Adrenal gland (tissue), 12 donors: ENCODE data around the gene ZNF521. TPM values are rescaled to one million over a fixed set of nuclear protein-coding genes. Genes with fewer than 3 reads are reported as not detected.
A peak's percentile ranks its signal among the peaks of the same experiment; 100 is the strongest.

Experiments
- DNase-seq, 7 donors: peaks; one replicate each; pipeline ENCODE4 v3.0.0-alpha.2; 2019 to 2020
- H3K27ac ChIP-seq, 5 donors: fragments of 200-600 bp; sonication (generic) in 4 of 5; 1 replicate in 3 of 5; 2 replicates in 2 of 5; pipeline versions ENCODE4 v1.5.1 to v1.8.0; 2016 to 2020; ENCODE audit warnings: mild to moderate bottlenecking in 1 of 5
- H3K27me3 ChIP-seq: fragments of 200-600 bp; 2 replicates; pipeline ENCODE4 v1.8.0; 2021
- H3K36me3 ChIP-seq, 2 donors: fragments of 200-600 bp; replicated peaks in 1 of 2; 1 replicate in 1 of 2; 2 replicates in 1 of 2; pipeline versions ENCODE4 v1.5.1 to v1.8.0; 2018 to 2022
- H3K4me1 ChIP-seq, 2 donors: fragments of 200-600 bp; replicated peaks in 1 of 2; 1 replicate in 1 of 2; 2 replicates in 1 of 2; pipeline versions ENCODE4 v1.5.1 to v1.8.0; 2018 to 2021
- H3K4me3 ChIP-seq, 4 donors: fragments of 200-600 bp; sonication (generic) in 3 of 4; one replicate each; pipeline ENCODE4 v1.5.1; 2016 to 2018
- H3K9me3 ChIP-seq, 3 donors: fragments of 200-600 bp; sonication (generic) in 1 of 3; replicated peaks in 1 of 3; 1 replicate in 2 of 3; 2 replicates in 1 of 3; pipeline versions ENCODE4 v1.5.1 to v1.8.0; 2016 to 2021
- CTCF ChIP-seq, 6 experiments: fragments of 450-650 bp in 4 of 6; fragments of 200-600 bp in 2 of 6; sonication (generic) in 1 of 6; IDR thresholded peaks; 1 replicate in 5 of 6; 2 replicates in 1 of 6; pipeline versions ENCODE4 v1.5.1 to v1.8.0; 2016 to 2021; ENCODE audit warnings: antibody characterized with exemption in 6 of 6, mild to moderate bottlenecking in 2 of 6, moderate library complexity in 1 of 6
- POLR2A ChIP-seq, 2 donors: fragments of 450-650 bp; IDR thresholded peaks; one replicate each; pipeline ENCODE4 v1.6.1; 2017; ENCODE audit warnings: antibody characterized with exemption in 2 of 2, mild to moderate bottlenecking in 2 of 2, moderate library complexity in 1 of 2
- WGBS, 4 donors: extraction: QIAGEN DNeasy Blood & Tissue Kit in 2 of 4; methylation state at CpG; one replicate each; pipeline versions ENCODE4 v1.1.5 to v1.1.7; 2013 to 2017; 5-methylcytosine and 5-hydroxymethylcytosine counted together
- intact Hi-C, 2 donors: fragments of 100-400 bp; cut with DNase I; formaldehyde crosslinking; loops; one replicate each; pipeline versions ENCODE4 v1.14.1 to v1.15.0; 2022 to 2023
- polyA plus RNA-seq, 3 donors: library from polyadenylated mRNA; stranded (reverse); fragments of 200-250 nt in 2 of 3; fragments of 350-450 nt in 1 of 3; fragmentation: Illumina TruSeq in 1 of 3; extraction: RNeasy Lipid Tissue Mini Kit (QIAGEN cat#74804) in 1 of 3; gene quantifications; one replicate each; pipeline ENCODE4 v1.2.3, GENCODE V29; 2013 to 2014
- total RNA-seq, 9 donors: library from RNA; depleted of rRNA in 4 of 9; stranded (reverse); fragments of >200 nt in 4 of 9; fragments of 120-200 nt in 1 of 9; fragmentation: NEBNext Ultra II Directional in 1 of 9; extraction: Animal tissue kit (Norgen Biotek cat#: 25700) in 1 of 9; gene quantifications; one replicate each; pipeline versions ENCODE4 v1.1.0 to v1.2.4, GENCODE V29; 2013 to 2023
- donor health status: healthy with polysubstance abuse.
- donor health status: Bipolar disorder and iron deficiency.
- donor health status: DM: yes; HTN: yes; CAD: no.
- donor health status: DM: no; HTN: no; CAD: no.
- donor health status: DM: no; HTN: no; CAD: no.
- donor health status: DM: yes; HTN: yes; CAD: no.

Gene ZNF521
- total and polyA plus RNA-seq, 12 donors = 3.7 to 270 (median 43.0) TPM

- Histone ChIP-seq H3K27ac (peak overlapping the region in 2 of 5 donors; percentile 24 to 40), H3K4me3 (no peak overlapping the region), H3K36me3 (no peaks in the 10 kb centered on the region), H3K27me3 (no peaks in the 10 kb centered on the region), H3K4me1 (peaks cover 0 to 12% of the 10 kb centered on the region in 2 donors), H3K9me3 (peaks cover 0 to 3% (median 0%) of the 10 kb centered on the region in 3 donors)
- intact Hi-C loops = no loop called here
- 38 to 56% (median 51%) methylated on average over 4 of the region's 4 CpGs for WGBS, 4 donors
- peak in 5 of 7 donors; percentile 26 to 35 (median 27) for DNase-seq
- no peak for TF ChIP-seq POLR2A (IDR thresholded peaks at IDR 0.05)
- TF ChIP-seq CTCF (IDR thresholded peaks at IDR 0.05) = no peak
Measured at GRCh38 chr18:25298853-25299274, 53.1 kb downstream of the ZNF521 start.

- Histone ChIP-seq H3K4me3 (no peak overlapping the region), H3K9me3 (peaks cover 0 to 4% (median 0%) of the 10 kb centered on the region in 3 donors), H3K36me3 (no peaks in the 10 kb centered on the region), H3K27ac (no peak overlapping the region), H3K4me1 (peaks cover 0 to 12% of the 10 kb centered on the region in 2 donors), H3K27me3 (no peaks in the 10 kb centered on the region)
- no peak for TF ChIP-seq CTCF (IDR thresholded peaks at IDR 0.05)
- TF ChIP-seq POLR2A (IDR thresholded peaks at IDR 0.05) = no peak
- WGBS, 4 donors = 94 to 96% (median 95%) methylated on average over 2 of the region's 2 CpGs
- no peak for DNase-seq
- intact Hi-C loops = no loop called here
Measured at GRCh38 chr18:25295624-25296138, 56.3 kb downstream of the ZNF521 start.

GRCh38 chr18:25291150-25291549 lies 60.8 kb downstream of the ZNF521 start:
- Histone ChIP-seq H3K27ac (no peak overlapping the region), H3K36me3 (no peaks in the 10 kb centered on the region), H3K27me3 (no peaks in the 10 kb centered on the region), H3K4me1 (peaks cover 0 to 5% of the 10 kb centered on the region in 2 donors), H3K4me3 (no peak overlapping the region), H3K9me3 (peaks cover 0 to 4% (median 0%) of the 10 kb centered on the region in 3 donors)
- 90 to 95% (median 93%) methylated on average over 3 of the region's 3 CpGs for WGBS, 4 donors
- intact Hi-C loops = no loop called here
- TF ChIP-seq POLR2A (IDR thresholded peaks at IDR 0.05) (no peak), CTCF (IDR thresholded peaks at IDR 0.05) (no peak)
- DNase-seq = no peak

GRCh38 chr18:25289001-25289631 lies 62.9 kb downstream of the ZNF521 start:
- Histone ChIP-seq H3K9me3 (peaks cover 0 to 4% (median 0%) of the 10 kb centered on the region in 3 donors), H3K27ac (no peak overlapping the region), H3K27me3 (no peaks in the 10 kb centered on the region), H3K36me3 (no peaks in the 10 kb centered on the region), H3K4me1 (peaks cover 0 to 9% of the 10 kb centered on the region in 2 donors), H3K4me3 (no peak overlapping the region)
- peak in 3 of 7 donors; percentile 26 to 40 (median 26) for DNase-seq
- TF ChIP-seq POLR2A (IDR thresholded peaks at IDR 0.05) = no peak
- TF ChIP-seq CTCF (IDR thresholded peaks at IDR 0.05) = no peak
- WGBS, 4 donors = 51 to 64% (median 58%) methylated on average over 9 of the region's 9 CpGs
- intact Hi-C loops = no loop called here
